ES-I3 (cell line): ENCODE results near the gene FERD3L.

Experiments
- H3K36me3 ChIP-seq: 2 replicates; pipeline ENCODE4 v1.6.1; 2013; ENCODE audit warnings: mild to moderate bottlenecking, low read length, control low read depth, moderate library complexity; ENCODE audit not compliant: insufficient read depth
- H3K4me1 ChIP-seq: 2 replicates; pipeline ENCODE4 v1.6.1; 2013; ENCODE audit warnings: mild to moderate bottlenecking, control low read depth, low read length; ENCODE audit not compliant: insufficient read depth
- H3K9ac ChIP-seq: 2 replicates; pipeline ENCODE4 v1.6.1; 2013; ENCODE audit warnings: low read depth, mild to moderate bottlenecking, low read length, moderate library complexity
- H3K9me3 ChIP-seq: 2 replicates; pipeline ENCODE4 v1.6.1; 2013; ENCODE audit warnings: mild to moderate bottlenecking, low read length, moderate library complexity; ENCODE audit not compliant: control insufficient read depth, insufficient read depth

FERD3L gene

DNA sequence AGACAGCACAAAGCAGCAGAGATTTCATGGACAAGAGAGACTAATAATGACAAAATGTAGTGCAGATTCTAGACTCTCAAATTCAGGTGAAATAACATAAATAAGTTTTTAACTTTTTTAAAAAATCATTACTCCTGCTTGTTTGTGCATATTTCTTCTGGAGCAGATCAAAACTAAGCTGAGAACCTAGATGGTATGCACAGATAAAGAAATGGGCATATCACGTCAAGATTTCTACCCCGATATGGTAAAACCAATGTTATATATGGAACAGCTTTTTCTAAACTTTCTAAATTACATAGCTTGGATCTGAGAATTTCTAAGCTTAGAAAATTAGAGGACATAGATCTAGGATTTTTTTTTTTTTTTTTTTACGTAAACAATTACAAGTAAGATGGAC lies 46.0 kb downstream of the FERD3L start:
- Histone ChIP-seq H3K4me1 (peaks cover 24% of the 10 kb centered on the region; the same call in 1 of the 2 replicates), H3K36me3 (no peaks in the 10 kb centered on the region), H3K9me3 (no peaks in the 10 kb centered on the region), H3K9ac (no peak overlapping the region)

GRCh38 chr7:19098510-19098909 lies 46.7 kb downstream of the FERD3L start:
- Histone ChIP-seq H3K4me1 (peaks cover 24% of the 10 kb centered on the region; the same call in 1 of the 2 replicates), H3K9ac (no peak overlapping the region), H3K9me3 (no peaks in the 10 kb centered on the region), H3K36me3 (no peaks in the 10 kb centered on the region)

GRCh38 chr7:19097165-19098055 lies 47.8 kb downstream of the FERD3L start:
- Histone ChIP-seq H3K9ac (no peak overlapping the region), H3K36me3 (no peaks in the 10 kb centered on the region), H3K4me1 (peaks cover 24% of the 10 kb centered on the region; the same call in 1 of the 2 replicates), H3K9me3 (no peaks in the 10 kb centered on the region)

DNA sequence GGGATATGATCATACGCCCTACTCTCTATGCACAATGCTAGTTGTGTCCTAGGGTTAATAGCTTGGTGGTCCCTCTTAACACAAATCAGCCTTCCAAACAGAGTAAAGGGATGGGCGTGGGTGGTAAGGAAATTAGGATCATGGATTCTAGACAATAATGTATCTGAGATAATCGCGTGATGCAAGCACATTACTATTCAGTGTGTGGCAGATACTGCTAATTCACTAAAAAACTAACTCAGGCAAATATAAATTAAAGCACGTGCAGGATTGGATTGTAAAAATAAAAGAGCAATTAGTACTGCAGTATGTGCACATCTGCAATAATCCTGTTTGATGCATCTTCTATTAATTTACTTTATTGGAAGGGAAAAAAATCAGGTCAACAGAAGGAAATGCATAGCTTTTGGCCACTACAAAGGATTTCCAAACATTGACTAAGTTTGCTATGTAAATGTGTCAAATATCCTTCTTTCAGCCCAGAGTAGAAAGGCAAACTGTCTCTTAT lies 49.8 kb downstream of the FERD3L start:
- H3K36me3 ChIP-seq = no peaks in the 10 kb centered on the region
- H3K9me3 ChIP-seq = no peaks in the 10 kb centered on the region
- no peak overlapping the region for H3K9ac ChIP-seq
- peaks cover 17% of the 10 kb centered on the region; the same call in 1 of the 2 replicates for H3K4me1 ChIP-seq
